Measurements from ENCODE around the gene CXXC5. TPM values are rescaled to one million over a fixed set of nuclear protein-coding genes. Genes with fewer than 3 reads are reported as not detected.

Gene CXXC5
- total and polyA plus RNA-seq, 9 of the 15 experiments (the other 6 are each of a cell fraction or from before 2014, with no cell fraction given) = 1.9 to 123 (median 45.8) TPM

DNA sequence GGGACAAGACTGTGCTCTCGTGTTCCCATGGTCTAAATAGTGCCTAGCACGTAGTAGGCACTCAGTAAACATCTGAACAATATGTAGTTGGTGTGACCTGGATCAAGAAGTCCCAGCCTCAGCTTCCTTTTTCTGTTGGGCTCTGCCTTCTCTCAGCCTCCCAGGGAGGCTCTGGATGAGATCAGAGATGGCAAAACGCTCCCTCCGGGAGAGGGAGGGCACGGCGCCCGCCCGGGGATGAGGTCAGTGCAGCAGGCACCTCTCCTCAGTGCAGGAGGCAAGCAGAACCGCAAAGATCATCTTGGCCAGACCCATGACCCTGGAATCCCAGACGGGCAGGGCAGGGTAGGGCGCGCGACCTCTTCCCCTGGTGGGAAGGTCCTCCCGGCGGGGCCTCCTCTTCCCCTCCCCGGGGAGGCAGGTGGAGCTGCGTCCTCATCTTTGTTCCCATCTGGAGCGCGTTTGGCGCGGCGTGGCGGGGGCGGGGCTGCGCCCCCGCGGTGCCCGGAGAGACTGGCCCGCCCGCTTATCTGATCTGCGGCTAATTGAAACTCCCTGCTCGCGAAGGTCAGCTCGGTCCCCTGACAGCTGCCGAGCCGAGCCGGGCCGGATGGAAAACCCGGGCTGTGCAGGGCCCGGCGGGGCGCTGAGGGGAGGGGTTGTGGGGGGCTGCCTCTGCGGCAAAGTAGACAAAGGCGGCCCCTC lies 60.9 kb downstream of the CXXC5 start (continued):
- TF ChIP-seq, protein P1, sequence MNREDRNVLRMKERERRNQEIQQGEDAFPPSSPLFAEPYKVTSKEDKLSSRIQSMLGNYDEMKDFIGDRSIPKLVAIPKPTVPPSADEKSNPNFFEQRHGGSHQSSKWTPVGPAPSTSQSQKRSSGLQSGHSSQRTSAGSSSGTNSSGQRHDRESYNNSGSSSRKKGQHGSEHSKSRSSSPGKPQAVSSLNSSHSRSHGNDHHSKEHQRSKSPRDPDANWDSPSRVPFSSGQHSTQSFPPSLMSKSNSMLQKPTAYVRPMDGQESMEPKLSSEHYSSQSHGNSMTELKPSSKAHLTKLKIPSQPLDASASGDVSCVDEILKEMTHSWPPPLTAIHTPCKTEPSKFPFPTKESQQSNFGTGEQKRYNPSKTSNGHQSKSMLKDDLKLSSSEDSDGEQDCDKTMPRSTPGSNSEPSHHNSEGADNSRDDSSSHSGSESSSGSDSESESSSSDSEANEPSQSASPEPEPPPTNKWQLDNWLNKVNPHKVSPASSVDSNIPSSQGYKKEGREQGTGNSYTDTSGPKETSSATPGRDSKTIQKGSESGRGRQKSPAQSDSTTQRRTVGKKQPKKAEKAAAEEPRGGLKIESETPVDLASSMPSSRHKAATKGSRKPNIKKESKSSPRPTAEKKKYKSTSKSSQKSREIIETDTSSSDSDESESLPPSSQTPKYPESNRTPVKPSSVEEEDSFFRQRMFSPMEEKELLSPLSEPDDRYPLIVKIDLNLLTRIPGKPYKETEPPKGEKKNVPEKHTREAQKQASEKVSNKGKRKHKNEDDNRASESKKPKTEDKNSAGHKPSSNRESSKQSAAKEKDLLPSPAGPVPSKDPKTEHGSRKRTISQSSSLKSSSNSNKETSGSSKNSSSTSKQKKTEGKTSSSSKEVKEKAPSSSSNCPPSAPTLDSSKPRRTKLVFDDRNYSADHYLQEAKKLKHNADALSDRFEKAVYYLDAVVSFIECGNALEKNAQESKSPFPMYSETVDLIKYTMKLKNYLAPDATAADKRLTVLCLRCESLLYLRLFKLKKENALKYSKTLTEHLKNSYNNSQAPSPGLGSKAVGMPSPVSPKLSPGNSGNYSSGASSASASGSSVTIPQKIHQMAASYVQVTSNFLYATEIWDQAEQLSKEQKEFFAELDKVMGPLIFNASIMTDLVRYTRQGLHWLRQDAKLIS (CRISPR knock-in tag; IDR thresholded peaks at IDR 0.05) = no peak
- TF ChIP-seq ZNF263 (CRISPR knock-in tag; IDR thresholded peaks at IDR 0.05; ENCODE audit: borderline replicate concordance) (peak; percentile 82), ZNF165 (CRISPR knock-in tag; IDR thresholded peaks at IDR 0.05; ENCODE audit: borderline replicate concordance) (no peak), JUND (IDR thresholded peaks at IDR 0.05; ENCODE audit: borderline replicate concordance, low read depth, low read length) (no peak; the same call in 1 of the 2 replicates), JUND (tag; IDR thresholded peaks at IDR 0.05; ENCODE audit: borderline replicate concordance, low read depth, low read length) (no peak; the same call in 2 of the 3 replicates), MCM5 (IDR thresholded peaks at IDR 0.05; ENCODE audit: low read depth) (no peak), NR2F6 (CRISPR knock-in tag; IDR thresholded peaks at IDR 0.05) (no peak), ZNF280A (IDR thresholded peaks at IDR 0.05; ENCODE audit: low read depth, partially characterized antibody) (no peak), TBP (optimal IDR thresholded peaks at IDR 0.05; ENCODE audit: low read depth, low read length) (no peak), CTBP1 (IDR thresholded peaks at IDR 0.05; ENCODE audit: borderline replicate concordance) (peak; percentile 83), CTCF (IDR thresholded peaks at IDR 0.05 in 2 of 3, conservative IDR thresholded peaks at IDR 0.05 in 1 of 3; ENCODE audit: insufficient read depth in 2 of 3, low read depth in 1 of 3, low read length in 3 of 3) (no peak)

Measured in K562 (cell line).